ENCODE measurements around the gene SELENON. TPM values are rescaled to one million over a fixed set of nuclear protein-coding genes. Genes with fewer than 3 reads are reported as not detected.

The SELENON gene
- total RNA-seq, 6 experiments from 2014 or later = 11.9 to 21.8 (median 17.8) TPM

DNA sequence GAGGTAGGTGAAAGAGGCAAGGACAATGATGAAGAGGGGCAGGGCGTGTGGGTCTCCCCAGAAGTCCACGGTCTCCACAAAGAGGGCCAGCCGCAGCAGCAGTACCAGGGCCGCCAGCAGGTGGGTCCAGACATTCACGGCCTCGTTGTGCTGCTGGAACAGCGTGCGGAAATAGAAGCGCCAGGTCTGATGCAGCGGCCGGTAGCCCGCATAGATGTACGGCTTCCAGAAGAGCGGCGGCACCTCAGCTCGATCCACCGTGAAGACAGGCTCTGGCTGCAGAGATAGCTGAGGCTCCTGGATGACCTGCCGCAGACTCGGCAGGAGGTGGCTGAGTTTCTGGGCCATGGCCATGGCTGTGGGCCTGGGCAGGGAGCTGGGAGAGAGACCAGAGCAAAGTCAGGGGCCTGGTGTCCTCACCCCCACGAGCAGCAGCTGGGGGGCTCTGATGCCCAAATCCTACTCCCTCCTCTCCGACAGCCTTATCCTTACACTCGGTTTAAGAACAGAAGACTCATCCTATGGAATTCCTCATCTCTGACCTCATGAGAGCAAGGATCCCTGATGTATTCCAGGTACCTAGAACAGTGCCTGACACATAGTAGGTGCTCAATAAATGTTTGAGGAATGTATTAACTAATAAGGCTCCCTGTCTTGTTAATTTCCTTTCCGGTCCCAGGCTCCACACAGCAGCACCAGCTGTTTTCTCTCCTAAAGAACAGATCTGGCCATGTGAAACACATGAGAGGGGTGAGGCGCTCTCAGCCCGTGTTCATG, 63.7 kb downstream of the SELENON start:
- ATAC-seq (no peak), DNase-seq (no peak)
- Histone ChIP-seq H3K4me3 (no peak overlapping the region), H3K4me1 (peaks cover 0 to 32% (median 15%) of the 10 kb centered on the region in 4 donors), H3K27me3 (no peaks in the 10 kb centered on the region), H3K27ac (no peak overlapping the region), H3K36me3 (no peaks in the 10 kb centered on the region), H3K9me3 (no peaks in the 10 kb centered on the region)
- 92% methylated on average over 9 of the region's 25 CpGs for WGBS (ENCODE audit: insufficient coverage, low coverage, low lambda C conversion rate, missing lambda C conversion rate)
- TF ChIP-seq CTCF (IDR thresholded peaks at IDR 0.05) (no peak), POLR2A (IDR thresholded peaks at IDR 0.05) (no peak)
- intact Hi-C loops (cut with DNase I) = no loop called here

DNA sequence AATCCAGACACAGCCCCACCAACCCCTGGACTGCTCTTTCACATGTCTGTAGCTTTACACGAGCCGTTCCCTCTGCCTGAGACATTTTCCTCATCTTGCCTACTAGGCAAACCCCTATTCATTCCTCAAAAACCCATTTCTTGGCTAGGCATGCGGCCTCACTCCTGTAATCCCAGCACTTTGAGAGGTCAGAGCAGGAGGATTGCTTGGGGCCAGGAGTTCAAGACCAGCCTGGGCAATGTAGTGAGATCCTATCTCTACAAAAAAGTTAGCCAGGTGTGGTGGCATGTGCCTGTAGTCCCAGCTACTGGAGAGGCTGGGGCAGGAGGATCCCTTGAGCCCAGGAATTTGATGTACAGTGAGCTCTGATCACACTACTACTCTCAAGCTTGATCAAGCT, 64.4 kb downstream of the SELENON start:
- ATAC-seq (no peak), DNase-seq (no peak)
- intact Hi-C loops (cut with DNase I) = no loop called here
- WGBS (ENCODE audit: insufficient coverage, low coverage, low lambda C conversion rate, missing lambda C conversion rate) = 78% methylated on average over 3 of the region's 3 CpGs
- no peaks in the 10 kb centered on the region for H3K9me3 ChIP-seq
- H3K36me3 ChIP-seq = no peaks in the 10 kb centered on the region
- H3K27me3 ChIP-seq = no peaks in the 10 kb centered on the region
- H3K27ac ChIP-seq = no peak overlapping the region
- H3K4me1 ChIP-seq = peaks cover 0 to 39% (median 16%) of the 10 kb centered on the region in 4 donors
- H3K4me3 ChIP-seq = no peak overlapping the region
- no peak for TF ChIP-seq CTCF (IDR thresholded peaks at IDR 0.05)
- no peak for TF ChIP-seq POLR2A (IDR thresholded peaks at IDR 0.05)

GRCh38 chr1:25866288-25866687, 66.3 kb downstream of the SELENON start:
- WGBS (ENCODE audit: insufficient coverage, low coverage, low lambda C conversion rate, missing lambda C conversion rate) = 7% methylated on average over 1 of the region's 1 CpG
- Histone ChIP-seq H3K36me3 (no peaks in the 10 kb centered on the region), H3K27ac (peak overlapping the region in 2 of 3 donors; percentile 61 to 84), H3K9me3 (no peaks in the 10 kb centered on the region), H3K4me1 (peaks cover 0 to 50% (median 21%) of the 10 kb centered on the region in 4 donors), H3K4me3 (no peak overlapping the region), H3K27me3 (no peaks in the 10 kb centered on the region)
- DNase-seq (no peak), ATAC-seq (peak in 3 of 4 donors; percentile 37 to 42 (median 39))
- intact Hi-C loops (cut with DNase I) = no loop called here
- TF ChIP-seq POLR2A (IDR thresholded peaks at IDR 0.05) (no peak), CTCF (IDR thresholded peaks at IDR 0.05) (no peak)

- Histone ChIP-seq H3K4me1 (peaks cover 0 to 62% (median 28%) of the 10 kb centered on the region in 4 donors), H3K4me3 (no peak overlapping the region), H3K27ac (peak overlapping the region in 2 of 3 donors; percentile 81 to 84), H3K36me3 (no peaks in the 10 kb centered on the region), H3K27me3 (no peaks in the 10 kb centered on the region), H3K9me3 (no peaks in the 10 kb centered on the region)
- WGBS (ENCODE audit: insufficient coverage, low coverage, low lambda C conversion rate, missing lambda C conversion rate) = 8% methylated on average over 5 of the region's 9 CpGs
- intact Hi-C loops (cut with DNase I) = no loop called here
- TF ChIP-seq CTCF (IDR thresholded peaks at IDR 0.05) (no peak), POLR2A (IDR thresholded peaks at IDR 0.05) (peak; percentile 32)
- DNase-seq (no peak), ATAC-seq (peak; percentile 73 to 77 (median 75))
Observed at GRCh38 chr1:25867210-25867991, 67.4 kb downstream of the SELENON start.

Other genes starting within 250 kb of the SELENON start
- gene MAN1C1, start 183.4 kb upstream of the SELENON start, total RNA-seq = 10 to 100 TPM; 10.7 to 38.8 (median 21.0) TPM
- 10 to 100 TPM; 30.8 to 48.9 (median 43.3) TPM for gene MTFR1L, start 19.8 kb downstream of the SELENON start, total RNA-seq
- gene AUNIP, start 59.3 kb downstream of the SELENON start, total RNA-seq = under 1 TPM in 2 of 6 experiments, not detected in 4; 0.43 to 0.56 TPM
- gene PAQR7, start 75.5 kb downstream of the SELENON start, total RNA-seq = 1 to 10 TPM in 5 of 6 experiments, under 1 TPM in 1; 0.74 to 4.8 (median 2.4) TPM
- gene STMN1, start 106.2 kb downstream of the SELENON start, total RNA-seq = 10 to 100 TPM in 1 of 6 experiments, 1 to 10 TPM in 5; 2.1 to 11.7 (median 6.8) TPM
- gene PAFAH2, start 197.9 kb downstream of the SELENON start, total RNA-seq = 10 to 100 TPM; 13.2 to 25.2 (median 18.6) TPM
- under 1 TPM in 2 of 6 experiments, not detected in 4; 0.06 to 0.19 TPM for gene EXTL1, start 221.6 kb downstream of the SELENON start, total RNA-seq
- under 1 TPM in 5 of 6 experiments, not detected in 1; 0.07 to 0.31 (median 0.22) TPM for gene SLC30A2, start 245.9 kb downstream of the SELENON start, total RNA-seq